GM23338 (cell line): ENCODE results near the gene MRPS18C. TPM values are rescaled to one million over a fixed set of nuclear protein-coding genes. Genes with fewer than 3 reads are reported as not detected.

Source experiments
- ATAC-seq: fragments of 200-7000 bp; cut with Tn5 transposase; 3 replicates; pipeline ENCODE4 v1.9.1; 2020
- DNase-seq: peaks from one replicate; pipeline ENCODE4 v3.0.0-alpha.2; 2015; ENCODE audit warnings: low spot score
- H2AFZ ChIP-seq: fragments of 200-600 bp; sonication (generic); 2 replicates; pipeline ENCODE4 v1.8.0; 2016; ENCODE audit warnings: antibody characterized with exemption, mild to moderate bottlenecking, moderate library complexity
- H3F3A ChIP-seq: fragments of 200-600 bp; sonication (generic); replicated peaks from 2 replicates; pipeline ENCODE4 v1.8.0; 2017; ENCODE audit warnings: antibody characterized with exemption, mixed run types, low read depth
- H3K27ac ChIP-seq: fragments of 200-600 bp; sonication (generic); 2 replicates; pipeline ENCODE4 v1.6.1; 2016; ENCODE audit warnings: low read depth
- H3K27me3 ChIP-seq: fragments of 200-600 bp; sonication (generic); 2 replicates; pipeline ENCODE4 v1.8.0; 2016; ENCODE audit warnings: mild to moderate bottlenecking, mixed run types, moderate library complexity; ENCODE audit not compliant: insufficient read depth
- H3K36me3 ChIP-seq: fragments of 200-600 bp; sonication (generic); 2 replicates; pipeline ENCODE4 v1.8.0; 2016; ENCODE audit warnings: mild to moderate bottlenecking; ENCODE audit not compliant: insufficient read depth
- H3K4me1 ChIP-seq: fragments of 200-600 bp; sonication (generic); 2 replicates; pipeline ENCODE4 v1.8.0; 2016; ENCODE audit warnings: mild to moderate bottlenecking, moderate library complexity; ENCODE audit not compliant: insufficient read depth
- H3K4me2 ChIP-seq: fragments of 200-600 bp; sonication (generic); 2 replicates; pipeline ENCODE4 v1.7.1; 2017; ENCODE audit warnings: mixed run types
- H3K4me3 ChIP-seq: fragments of 200-600 bp; sonication (generic); 2 replicates; pipeline ENCODE4 v1.6.1; 2016; ENCODE audit warnings: mixed run types
- H3K79me2 ChIP-seq: fragments of 200-600 bp; sonication (generic); replicated peaks from 2 replicates; pipeline ENCODE4 v1.8.0; 2017; ENCODE audit warnings: mild to moderate bottlenecking; ENCODE audit not compliant: insufficient read depth
- H3K9me2 ChIP-seq: fragments of 200-600 bp; sonication (generic); 2 replicates; pipeline ENCODE4 v1.8.0; 2017; ENCODE audit not compliant: insufficient read depth
- H4K20me1 ChIP-seq: fragments of 200-600 bp; sonication (generic); replicated peaks from 2 replicates; pipeline ENCODE4 v1.8.0; 2017; ENCODE audit warnings: mild to moderate bottlenecking; ENCODE audit not compliant: insufficient read depth
- H3K27ac Mint-ChIP-seq: 2 replicates; pipeline ENCODE4 v1.8.0; 2020; ENCODE audit warnings: inconsistent platforms, mild to moderate bottlenecking, moderate library complexity, mixed read lengths
- H3K27me3 Mint-ChIP-seq: 3 replicates; pipeline ENCODE4 v1.8.0; 2022; ENCODE audit warnings: low read depth, mild to moderate bottlenecking, moderate library complexity, mixed read lengths, inconsistent platforms; ENCODE audit not compliant: insufficient read depth, poor library complexity
- H3K36me3 Mint-ChIP-seq: 3 replicates; pipeline ENCODE4 v1.8.0; 2021; ENCODE audit warnings: low read depth, mild to moderate bottlenecking, inconsistent platforms, moderate library complexity, mixed read lengths
- H3K4me1 Mint-ChIP-seq: 3 replicates; pipeline ENCODE4 v1.8.0; 2020; ENCODE audit warnings: mild to moderate bottlenecking, inconsistent platforms, mixed read lengths
- H3K4me3 Mint-ChIP-seq: 3 replicates; pipeline ENCODE4 v1.8.0; 2021; ENCODE audit warnings: moderate library complexity, mild to moderate bottlenecking, inconsistent platforms, mixed read lengths
- H3K9me3 Mint-ChIP-seq: 3 replicates; pipeline ENCODE4 v1.8.0; 2020; ENCODE audit warnings: moderate library complexity, mild to moderate bottlenecking, inconsistent platforms, mixed read lengths
- CREB1 ChIP-seq: fragments of 250-450 bp; sonication (Bioruptor Pico); IDR thresholded peaks from 2 replicates; pipeline ENCODE4 v1.5.0; 2020; ENCODE audit warnings: low read depth, mild to moderate bottlenecking, moderate library complexity
- ETS1 ChIP-seq: IDR thresholded peaks from 2 replicates; pipeline ENCODE4 v1.6.1; 2016; ENCODE audit warnings: antibody characterized with exemption
- EZH2 ChIP-seq: fragments of 200-600 bp; sonication (generic); IDR thresholded peaks from one replicate; pipeline ENCODE4 v1.8.0; 2017; ENCODE audit warnings: antibody characterized with exemption, mild to moderate bottlenecking, low read depth; ENCODE audit not compliant: unreplicated experiment
- EZH2phosphoT487 ChIP-seq: fragments of 200-600 bp; sonication (generic); IDR thresholded peaks from one replicate; pipeline ENCODE4 v1.8.1; 2018; ENCODE audit warnings: antibody characterized with exemption; ENCODE audit not compliant: unreplicated experiment
- JUNB ChIP-seq: IDR thresholded peaks from one replicate; pipeline ENCODE4 v1.6.1; 2016; ENCODE audit warnings: antibody characterized with exemption; ENCODE audit not compliant: unreplicated experiment
- NANOG ChIP-seq: IDR thresholded peaks from 2 replicates; pipeline ENCODE4 v1.6.1; 2016; ENCODE audit warnings: antibody characterized with exemption, borderline replicate concordance
- POLR2AphosphoS5 ChIP-seq: IDR thresholded peaks from 2 replicates; pipeline ENCODE4 v1.6.1; 2016; ENCODE audit warnings: antibody characterized with exemption, low read depth
- STAT1 ChIP-seq: IDR thresholded peaks from one replicate; pipeline ENCODE4 v1.6.1; 2016; ENCODE audit warnings: antibody characterized with exemption; ENCODE audit not compliant: unreplicated experiment
- ZNF114 ChIP-seq: fragments of 250-450 bp; sonication (Bioruptor Pico); IDR thresholded peaks from 2 replicates; pipeline ENCODE4 v1.5.0; 2020; ENCODE audit warnings: mild to moderate bottlenecking, moderate library complexity
- ZNF331 ChIP-seq: fragments of 250-450 bp; sonication (Bioruptor Pico); IDR thresholded peaks from 2 replicates; pipeline ENCODE4 v1.5.0; 2020; ENCODE audit warnings: low read depth, mild to moderate bottlenecking, moderate library complexity
- polyA plus RNA-seq: library from polyadenylated mRNA; unstranded; fragments of >200 nt; fragmentation: Nextera tagmentation; extraction: Ambion mirVana; gene quantifications from 2 replicates; pipeline ENCODE4 v1.2.1, GENCODE V29; 2016
- total RNA-seq: library from RNA; depleted of rRNA; stranded (reverse); fragments of >200 nt; shearing (Covaris generic); gene quantifications from 2 replicates; pipeline ENCODE4 v1.2.3, GENCODE V29; 2014
- TF ChIP-seq, protein P1 (sequence below), 2 experiments: fragments of 200-600 bp in 1 of 2; sonication (generic) in 1 of 2; conservative IDR thresholded peaks; 2 replicates each; pipeline versions ENCODE4 v1.5.1 to v1.6.1; 2016 to 2017; ENCODE audit warnings: antibody characterized with exemption in 2 of 2, low read depth in 2 of 2, mild to moderate bottlenecking in 2 of 2, moderate library complexity in 1 of 2
- TF ChIP-seq, protein P2 (sequence below): fragments of 250-450 bp; sonication (Bioruptor Pico); IDR thresholded peaks from 2 replicates; pipeline ENCODE4 v1.5.0; 2020; ENCODE audit warnings: mild to moderate bottlenecking, moderate library complexity
- TF ChIP-seq, protein P3 (sequence below): IDR thresholded peaks from one replicate; pipeline ENCODE4 v1.6.1; 2018; ENCODE audit warnings: antibody characterized with exemption; ENCODE audit not compliant: unreplicated experiment

Gene MRPS18C
- total and polyA plus RNA-seq, 2 experiments from 2014 or later = 26.8 to 197 TPM

GRCh38 chr4:83504503-83504902 is 48.6 kb downstream of the MRPS18C start:
- H2AFZ ChIP-seq = peak overlapping the region; percentile 96
- no peak overlapping the region for H3K4me3 Mint-ChIP-seq

More at GRCh38 chr4:83504503-83504902, 48.6 kb downstream of the MRPS18C start:
- H3K9me2 ChIP-seq = peaks cover 4% of the 10 kb centered on the region; the same call in 1 of the 2 replicates
- no peaks in the 10 kb centered on the region for H3K79me2 ChIP-seq
- H3K4me2 ChIP-seq = no peak overlapping the region
- Mint-ChIP-seq H3K36me3 (no peaks in the 10 kb centered on the region), H3K4me1 (peaks cover 2% of the 10 kb centered on the region; the same call in 2 of the 3 replicates), H3K9me3 (no peaks in the 10 kb centered on the region), H3K27ac (no peak overlapping the region), H3K27me3 (peaks cover 4% of the 10 kb centered on the region)
- no peaks in the 10 kb centered on the region for H4K20me1 ChIP-seq
- H3F3A ChIP-seq = no peaks in the 10 kb centered on the region
- no peaks in the 10 kb centered on the region for H3K27me3 ChIP-seq
- ATAC-seq (no peak), DNase-seq (no peak)
- no peaks in the 10 kb centered on the region for H3K36me3 ChIP-seq
- TF ChIP-seq CREB1 (CRISPR knock-in tag) (no peak), ZNF331 (no peak), STAT1 (no peak), ZNF114 (no peak), POLR2AphosphoS5 (no peak), EZH2 (no peak), JUNB (no peak), EZH2phosphoT487 (no peak), ETS1 (no peak), NANOG (no peak)
- TF ChIP-seq, protein P1, sequence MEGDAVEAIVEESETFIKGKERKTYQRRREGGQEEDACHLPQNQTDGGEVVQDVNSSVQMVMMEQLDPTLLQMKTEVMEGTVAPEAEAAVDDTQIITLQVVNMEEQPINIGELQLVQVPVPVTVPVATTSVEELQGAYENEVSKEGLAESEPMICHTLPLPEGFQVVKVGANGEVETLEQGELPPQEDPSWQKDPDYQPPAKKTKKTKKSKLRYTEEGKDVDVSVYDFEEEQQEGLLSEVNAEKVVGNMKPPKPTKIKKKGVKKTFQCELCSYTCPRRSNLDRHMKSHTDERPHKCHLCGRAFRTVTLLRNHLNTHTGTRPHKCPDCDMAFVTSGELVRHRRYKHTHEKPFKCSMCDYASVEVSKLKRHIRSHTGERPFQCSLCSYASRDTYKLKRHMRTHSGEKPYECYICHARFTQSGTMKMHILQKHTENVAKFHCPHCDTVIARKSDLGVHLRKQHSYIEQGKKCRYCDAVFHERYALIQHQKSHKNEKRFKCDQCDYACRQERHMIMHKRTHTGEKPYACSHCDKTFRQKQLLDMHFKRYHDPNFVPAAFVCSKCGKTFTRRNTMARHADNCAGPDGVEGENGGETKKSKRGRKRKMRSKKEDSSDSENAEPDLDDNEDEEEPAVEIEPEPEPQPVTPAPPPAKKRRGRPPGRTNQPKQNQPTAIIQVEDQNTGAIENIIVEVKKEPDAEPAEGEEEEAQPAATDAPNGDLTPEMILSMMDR (conservative IDR thresholded peaks at IDR 0.05; ENCODE audit: low read depth in 2 of 2) = no peak
- TF ChIP-seq, protein P2, sequence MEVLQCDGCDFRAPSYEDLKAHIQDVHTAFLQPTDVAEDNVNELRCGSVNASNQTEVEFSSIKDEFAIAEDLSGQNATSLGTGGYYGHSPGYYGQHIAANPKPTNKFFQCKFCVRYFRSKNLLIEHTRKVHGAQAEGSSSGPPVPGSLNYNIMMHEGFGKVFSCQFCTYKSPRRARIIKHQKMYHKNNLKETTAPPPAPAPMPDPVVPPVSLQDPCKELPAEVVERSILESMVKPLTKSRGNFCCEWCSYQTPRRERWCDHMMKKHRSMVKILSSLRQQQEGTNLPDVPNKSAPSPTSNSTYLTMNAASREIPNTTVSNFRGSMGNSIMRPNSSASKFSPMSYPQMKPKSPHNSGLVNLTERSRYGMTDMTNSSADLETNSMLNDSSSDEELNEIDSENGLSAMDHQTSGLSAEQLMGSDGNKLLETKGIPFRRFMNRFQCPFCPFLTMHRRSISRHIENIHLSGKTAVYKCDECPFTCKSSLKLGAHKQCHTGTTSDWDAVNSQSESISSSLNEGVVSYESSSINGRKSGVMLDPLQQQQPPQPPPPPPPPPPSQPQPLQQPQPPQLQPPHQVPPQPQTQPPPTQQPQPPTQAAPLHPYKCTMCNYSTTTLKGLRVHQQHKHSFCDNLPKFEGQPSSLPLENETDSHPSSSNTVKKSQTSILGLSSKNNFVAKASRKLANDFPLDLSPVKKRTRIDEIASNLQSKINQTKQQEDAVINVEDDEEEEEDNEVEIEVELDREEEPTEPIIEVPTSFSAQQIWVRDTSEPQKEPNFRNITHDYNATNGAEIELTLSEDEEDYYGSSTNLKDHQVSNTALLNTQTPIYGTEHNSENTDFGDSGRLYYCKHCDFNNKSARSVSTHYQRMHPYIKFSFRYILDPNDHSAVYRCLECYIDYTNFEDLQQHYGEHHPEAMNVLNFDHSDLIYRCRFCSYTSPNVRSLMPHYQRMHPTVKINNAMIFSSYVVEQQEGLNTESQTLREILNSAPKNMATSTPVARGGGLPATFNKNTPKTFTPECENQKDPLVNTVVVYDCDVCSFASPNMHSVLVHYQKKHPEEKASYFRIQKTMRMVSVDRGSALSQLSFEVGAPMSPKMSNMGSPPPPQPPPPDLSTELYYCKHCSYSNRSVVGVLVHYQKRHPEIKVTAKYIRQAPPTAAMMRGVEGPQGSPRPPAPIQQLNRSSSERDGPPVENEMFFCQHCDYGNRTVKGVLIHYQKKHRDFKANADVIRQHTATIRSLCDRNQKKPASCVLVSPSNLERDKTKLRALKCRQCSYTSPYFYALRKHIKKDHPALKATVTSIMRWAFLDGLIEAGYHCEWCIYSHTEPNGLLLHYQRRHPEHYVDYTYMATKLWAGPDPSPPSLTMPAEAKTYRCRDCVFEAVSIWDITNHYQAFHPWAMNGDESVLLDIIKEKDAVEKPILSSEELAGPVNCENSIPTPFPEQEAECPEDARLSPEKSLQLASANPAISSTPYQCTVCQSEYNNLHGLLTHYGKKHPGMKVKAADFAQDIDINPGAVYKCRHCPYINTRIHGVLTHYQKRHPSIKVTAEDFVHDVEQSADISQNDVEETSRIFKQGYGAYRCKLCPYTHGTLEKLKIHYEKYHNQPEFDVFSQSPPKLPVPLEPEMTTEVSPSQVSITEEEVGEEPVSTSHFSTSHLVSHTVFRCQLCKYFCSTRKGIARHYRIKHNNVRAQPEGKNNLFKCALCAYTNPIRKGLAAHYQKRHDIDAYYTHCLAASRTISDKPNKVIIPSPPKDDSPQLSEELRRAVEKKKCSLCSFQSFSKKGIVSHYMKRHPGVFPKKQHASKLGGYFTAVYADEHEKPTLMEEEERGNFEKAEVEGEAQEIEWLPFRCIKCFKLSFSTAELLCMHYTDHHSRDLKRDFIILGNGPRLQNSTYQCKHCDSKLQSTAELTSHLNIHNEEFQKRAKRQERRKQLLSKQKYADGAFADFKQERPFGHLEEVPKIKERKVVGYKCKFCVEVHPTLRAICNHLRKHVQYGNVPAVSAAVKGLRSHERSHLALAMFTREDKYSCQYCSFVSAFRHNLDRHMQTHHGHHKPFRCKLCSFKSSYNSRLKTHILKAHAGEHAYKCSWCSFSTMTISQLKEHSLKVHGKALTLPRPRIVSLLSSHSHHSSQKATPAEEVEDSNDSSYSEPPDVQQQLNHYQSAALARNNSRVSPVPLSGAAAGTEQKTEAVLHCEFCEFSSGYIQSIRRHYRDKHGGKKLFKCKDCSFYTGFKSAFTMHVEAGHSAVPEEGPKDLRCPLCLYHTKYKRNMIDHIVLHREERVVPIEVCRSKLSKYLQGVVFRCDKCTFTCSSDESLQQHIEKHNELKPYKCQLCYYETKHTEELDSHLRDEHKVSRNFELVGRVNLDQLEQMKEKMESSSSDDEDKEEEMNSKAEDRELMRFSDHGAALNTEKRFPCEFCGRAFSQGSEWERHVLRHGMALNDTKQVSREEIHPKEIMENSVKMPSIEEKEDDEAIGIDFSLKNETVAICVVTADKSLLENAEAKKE (CRISPR knock-in tag) = no peak
- TF ChIP-seq, protein P3, sequence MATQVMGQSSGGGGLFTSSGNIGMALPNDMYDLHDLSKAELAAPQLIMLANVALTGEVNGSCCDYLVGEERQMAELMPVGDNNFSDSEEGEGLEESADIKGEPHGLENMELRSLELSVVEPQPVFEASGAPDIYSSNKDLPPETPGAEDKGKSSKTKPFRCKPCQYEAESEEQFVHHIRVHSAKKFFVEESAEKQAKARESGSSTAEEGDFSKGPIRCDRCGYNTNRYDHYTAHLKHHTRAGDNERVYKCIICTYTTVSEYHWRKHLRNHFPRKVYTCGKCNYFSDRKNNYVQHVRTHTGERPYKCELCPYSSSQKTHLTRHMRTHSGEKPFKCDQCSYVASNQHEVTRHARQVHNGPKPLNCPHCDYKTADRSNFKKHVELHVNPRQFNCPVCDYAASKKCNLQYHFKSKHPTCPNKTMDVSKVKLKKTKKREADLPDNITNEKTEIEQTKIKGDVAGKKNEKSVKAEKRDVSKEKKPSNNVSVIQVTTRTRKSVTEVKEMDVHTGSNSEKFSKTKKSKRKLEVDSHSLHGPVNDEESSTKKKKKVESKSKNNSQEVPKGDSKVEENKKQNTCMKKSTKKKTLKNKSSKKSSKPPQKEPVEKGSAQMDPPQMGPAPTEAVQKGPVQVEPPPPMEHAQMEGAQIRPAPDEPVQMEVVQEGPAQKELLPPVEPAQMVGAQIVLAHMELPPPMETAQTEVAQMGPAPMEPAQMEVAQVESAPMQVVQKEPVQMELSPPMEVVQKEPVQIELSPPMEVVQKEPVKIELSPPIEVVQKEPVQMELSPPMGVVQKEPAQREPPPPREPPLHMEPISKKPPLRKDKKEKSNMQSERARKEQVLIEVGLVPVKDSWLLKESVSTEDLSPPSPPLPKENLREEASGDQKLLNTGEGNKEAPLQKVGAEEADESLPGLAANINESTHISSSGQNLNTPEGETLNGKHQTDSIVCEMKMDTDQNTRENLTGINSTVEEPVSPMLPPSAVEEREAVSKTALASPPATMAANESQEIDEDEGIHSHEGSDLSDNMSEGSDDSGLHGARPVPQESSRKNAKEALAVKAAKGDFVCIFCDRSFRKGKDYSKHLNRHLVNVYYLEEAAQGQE = no peak
- H3K4me3 ChIP-seq = no peak overlapping the region
- H3K27ac ChIP-seq = no peak overlapping the region
- peaks cover 5% of the 10 kb centered on the region; the same call in 1 of the 2 replicates for H3K4me1 ChIP-seq
